ENCODE measurements around the gene FOXR2. TPM values are rescaled to one million over a fixed set of nuclear protein-coding genes. Genes with fewer than 3 reads are reported as not detected.

The FOXR2 gene, protein sequence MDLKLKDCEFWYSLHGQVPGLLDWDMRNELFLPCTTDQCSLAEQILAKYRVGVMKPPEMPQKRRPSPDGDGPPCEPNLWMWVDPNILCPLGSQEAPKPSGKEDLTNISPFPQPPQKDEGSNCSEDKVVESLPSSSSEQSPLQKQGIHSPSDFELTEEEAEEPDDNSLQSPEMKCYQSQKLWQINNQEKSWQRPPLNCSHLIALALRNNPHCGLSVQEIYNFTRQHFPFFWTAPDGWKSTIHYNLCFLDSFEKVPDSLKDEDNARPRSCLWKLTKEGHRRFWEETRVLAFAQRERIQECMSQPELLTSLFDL
- not detected in 2 replicates for total RNA-seq

DNA sequence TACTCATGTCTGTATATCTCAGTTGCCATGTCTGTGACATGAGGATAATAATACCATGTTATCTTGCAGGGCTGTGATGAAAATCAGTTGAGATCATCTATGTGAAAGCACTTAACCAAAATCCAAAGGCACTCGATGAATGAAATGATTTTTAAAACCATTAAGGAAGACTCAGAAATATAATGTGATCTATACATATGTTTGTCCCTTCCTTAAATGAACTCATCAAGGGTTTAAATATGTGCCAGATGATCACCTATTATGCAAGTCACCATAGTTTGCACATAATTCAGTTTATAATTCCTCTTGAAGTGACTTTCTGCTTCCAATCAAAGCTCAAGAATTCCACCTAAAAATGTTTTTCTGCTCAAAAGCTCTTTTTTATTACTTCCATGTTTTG lies at the start of gene FOXR2:
Gene FOXR2, plus strand, starts transcription at position 301 of the 400 bp plus-strand sequence. CDS start 312 bp downstream, outside the sequence.

Other genes with a start within 250 kb of the FOXR2 start
- gene MAGEH1, start 171.3 kb upstream of the FOXR2 start, total RNA-seq, result 40.0 and 41.4 TPM in 2 replicates
- gene USP51, start 133.6 kb upstream of the FOXR2 start, total RNA-seq, result 1.5 and 2.5 TPM in 2 replicates
- gene RRAGB, start 94.3 kb downstream of the FOXR2 start, total RNA-seq, result 11.8 and 25.6 TPM in 2 replicates

Measured in uterine smooth muscle cell (primary cell).